HT1080 (cell line): ENCODE measurements around the gene RAF1. TPM values are rescaled to one million over a fixed set of nuclear protein-coding genes. Genes with fewer than 3 reads are reported as not detected.

Experiments
- DNase-seq: peaks from one replicate; pipeline ENCODE4 v3.0.0-alpha.2; 2015; ENCODE audit warnings: low read depth
- total RNA-seq: library from RNA; depleted of rRNA; stranded (reverse); fragments of >200 nt; shearing (Covaris generic); gene quantifications from 2 replicates; pipeline ENCODE4 v1.2.3, GENCODE V29; 2014

The RAF1 gene
- total RNA-seq, 1 experiment from 2014 or later = 111 TPM

DNA sequence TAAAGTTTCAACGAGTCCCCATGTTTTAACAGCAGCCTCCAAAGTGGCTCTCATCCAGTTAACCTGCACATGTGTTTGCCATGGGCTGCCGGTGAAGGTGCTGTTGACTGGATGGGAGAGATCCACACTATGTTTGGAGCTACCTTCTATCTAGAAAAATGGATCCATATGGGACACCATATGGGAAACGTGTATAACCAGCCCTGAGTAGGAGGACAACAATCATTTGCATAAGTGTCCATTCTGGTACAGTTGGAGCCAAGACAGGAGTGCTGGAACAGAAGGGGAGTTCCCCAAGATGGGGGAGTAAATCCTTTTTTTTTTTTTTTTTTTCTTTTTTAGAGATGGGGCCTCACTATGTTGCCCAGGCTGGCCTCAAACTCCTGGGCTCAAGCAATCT, 70.4 kb downstream of the RAF1 start:
- no peak for DNase-seq

DNA sequence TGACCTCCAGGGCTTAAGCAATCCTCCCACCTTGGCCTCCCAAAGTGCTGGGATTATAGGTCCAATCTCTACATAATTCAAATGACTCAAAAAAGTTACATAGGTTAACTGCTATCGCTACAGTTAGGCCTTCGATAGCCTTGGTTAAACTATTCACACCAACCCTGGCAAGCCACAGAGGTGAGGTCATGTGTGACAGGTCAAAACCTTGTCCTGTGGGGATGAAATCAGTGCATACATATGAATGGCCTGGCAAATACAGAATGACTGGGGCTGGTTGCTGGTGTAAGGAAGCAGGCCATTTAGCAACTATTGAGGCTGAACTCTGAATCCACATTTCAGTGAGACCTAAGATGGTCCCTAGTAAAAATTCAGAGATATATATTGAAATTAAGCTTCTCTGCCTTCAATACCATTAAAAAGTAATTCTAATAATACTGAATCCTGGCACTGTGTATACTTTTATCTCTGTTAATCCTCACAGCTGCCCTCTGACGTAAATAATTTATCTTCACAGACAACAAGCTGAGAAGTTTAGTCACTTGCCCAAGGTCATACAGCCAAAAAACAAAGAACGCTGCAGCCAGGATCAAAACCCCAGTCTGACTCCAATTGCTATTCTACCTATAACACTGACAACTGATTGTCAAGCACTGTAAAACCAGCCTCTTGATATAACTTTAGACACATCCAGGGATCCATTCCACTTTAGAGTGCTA, 71.8 kb downstream of the RAF1 start:
- no peak for DNase-seq

GRCh38 chr3:12591456-12591855, 72.5 kb downstream of the RAF1 start:
- DNase-seq = no peak

DNA sequence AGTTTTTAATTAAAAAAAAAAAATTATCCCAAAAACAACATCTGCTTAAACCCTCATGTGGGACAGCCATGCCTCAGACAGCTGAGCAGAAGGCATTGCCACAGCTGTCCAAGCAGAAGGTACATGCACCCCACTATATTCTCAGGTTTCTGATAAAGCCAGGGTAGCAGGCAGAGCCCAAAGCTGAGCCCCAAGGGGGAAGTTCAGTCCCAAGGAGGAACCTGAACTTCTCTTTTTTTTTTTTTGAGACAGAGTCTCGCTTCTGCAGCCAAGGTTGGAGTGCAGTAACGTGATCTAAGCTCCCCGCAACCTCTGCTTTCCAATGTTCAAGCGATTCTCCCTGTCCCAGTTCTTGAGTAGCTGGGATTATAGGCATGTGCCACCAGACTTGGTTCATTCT, 73.8 kb downstream of the RAF1 start:
- DNase-seq = no peak

GRCh38 chr3:12588039-12589009, 75.6 kb downstream of the RAF1 start:
- DNase-seq = peak; percentile 41

DNA sequence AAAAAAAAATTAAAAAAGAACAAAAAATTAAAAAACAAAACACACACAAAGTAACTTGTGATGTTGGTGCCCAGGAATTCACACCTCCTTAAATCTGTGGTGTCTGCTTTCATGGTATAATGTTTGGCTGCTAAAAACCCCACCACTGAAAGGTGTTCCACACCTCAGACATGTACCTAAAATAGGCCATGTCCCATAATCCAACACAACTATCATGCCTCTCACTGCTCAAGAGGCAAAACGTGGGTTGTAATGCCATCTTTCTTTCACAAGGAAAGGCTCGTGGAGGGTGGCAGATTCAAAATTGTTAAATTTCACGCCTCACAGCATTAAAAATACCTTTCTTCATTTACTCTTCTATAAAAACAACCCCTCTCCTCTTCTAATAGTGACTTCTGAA, 77.5 kb downstream of the RAF1 start:
- DNase-seq = no peak

DNA sequence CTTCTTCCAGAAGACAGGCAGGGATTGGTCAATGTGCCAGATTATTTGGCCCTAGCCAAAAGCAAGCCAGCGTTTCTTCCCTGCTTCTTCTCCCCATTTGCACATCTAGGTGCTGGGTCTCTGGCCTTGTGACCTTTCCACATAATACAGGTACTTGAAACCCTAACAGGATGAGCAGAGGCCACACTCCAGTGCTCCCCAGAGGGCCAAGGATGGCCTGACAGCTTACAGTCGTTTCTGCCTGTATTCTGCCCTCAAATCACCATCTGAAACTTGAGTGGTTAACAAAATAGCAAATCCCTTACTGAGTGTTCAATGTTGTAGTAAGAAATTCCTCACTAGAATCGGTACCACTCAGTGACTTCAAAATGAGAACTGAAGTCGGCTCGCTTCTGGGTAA, 77.9 kb downstream of the RAF1 start:
- no peak for DNase-seq

GRCh38 chr3:12585181-12585580, 78.7 kb downstream of the RAF1 start:
- DNase-seq = no peak

- DNase-seq = no peak
Observed at GRCh38 chr3:12584083-12584482, 79.8 kb downstream of the RAF1 start.

- DNase-seq = no peak
Observed at GRCh38 chr3:12583280-12583679, 80.6 kb downstream of the RAF1 start.

- DNase-seq = no peak
Observed at GRCh38 chr3:12582730-12583129, 81.2 kb downstream of the RAF1 start.

DNA sequence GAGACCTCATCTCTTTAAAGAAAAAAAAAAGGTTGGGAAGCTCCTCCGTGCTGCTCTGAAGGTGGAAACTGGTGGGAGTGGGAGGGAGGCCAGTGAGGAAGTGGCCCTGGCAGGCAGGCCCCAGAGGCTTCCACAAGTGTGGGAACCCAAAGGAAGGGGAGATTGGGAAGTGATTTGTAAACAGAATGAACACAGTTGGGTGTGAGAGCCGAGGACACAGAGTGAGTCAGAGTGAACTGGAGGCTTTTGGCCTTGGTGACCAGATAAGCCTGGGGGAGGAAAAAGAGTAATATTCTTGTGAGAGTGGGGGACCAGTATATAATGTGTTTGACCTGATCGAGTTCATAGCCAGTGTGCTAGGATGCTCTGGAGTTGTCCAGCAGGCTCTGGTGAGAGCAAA, 84.0 kb downstream of the RAF1 start:
- peak; percentile 48 for DNase-seq

DNA sequence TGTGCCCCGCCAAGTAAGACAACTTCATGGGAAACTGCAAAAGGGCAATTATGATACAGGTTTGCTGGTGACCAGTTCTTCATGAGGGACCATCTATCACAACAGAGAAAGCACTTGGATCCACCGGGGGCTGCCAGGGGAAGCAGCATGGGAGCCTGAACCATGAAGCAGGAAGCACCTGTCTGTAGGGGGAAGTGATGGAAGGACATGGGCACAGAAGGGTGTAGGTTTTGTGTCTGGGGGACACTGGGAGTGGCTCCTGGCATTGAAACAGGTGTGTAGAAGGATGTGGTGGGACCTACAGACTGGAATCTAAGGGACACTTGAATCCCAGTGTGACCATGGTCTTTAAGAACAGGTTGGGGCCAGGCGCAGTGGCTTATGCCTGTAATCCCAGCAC, 84.5 kb downstream of the RAF1 start:
- no peak for DNase-seq

- no peak for DNase-seq
Observed at GRCh38 chr3:12578742-12579141, 85.2 kb downstream of the RAF1 start.

DNA sequence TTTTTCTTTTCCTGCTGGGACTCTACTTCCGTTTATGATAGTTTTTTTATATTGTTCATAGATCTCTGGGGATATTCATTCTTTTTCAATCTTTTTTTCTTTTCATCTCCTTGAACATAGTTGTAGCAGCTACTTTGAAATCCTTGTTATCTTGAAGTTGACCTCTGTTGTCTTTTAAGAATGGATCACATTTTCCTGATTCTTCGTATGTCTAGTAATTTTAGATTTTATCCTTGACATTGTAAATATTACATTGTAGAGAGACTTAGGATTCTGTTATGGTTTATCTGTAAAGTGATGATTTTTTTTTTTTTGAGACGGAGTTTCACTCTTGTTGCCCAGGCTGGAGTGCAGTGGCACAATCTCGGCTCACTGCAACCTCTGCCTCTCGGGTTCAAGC, 86.5 kb downstream of the RAF1 start:
- DNase-seq = no peak

DNA sequence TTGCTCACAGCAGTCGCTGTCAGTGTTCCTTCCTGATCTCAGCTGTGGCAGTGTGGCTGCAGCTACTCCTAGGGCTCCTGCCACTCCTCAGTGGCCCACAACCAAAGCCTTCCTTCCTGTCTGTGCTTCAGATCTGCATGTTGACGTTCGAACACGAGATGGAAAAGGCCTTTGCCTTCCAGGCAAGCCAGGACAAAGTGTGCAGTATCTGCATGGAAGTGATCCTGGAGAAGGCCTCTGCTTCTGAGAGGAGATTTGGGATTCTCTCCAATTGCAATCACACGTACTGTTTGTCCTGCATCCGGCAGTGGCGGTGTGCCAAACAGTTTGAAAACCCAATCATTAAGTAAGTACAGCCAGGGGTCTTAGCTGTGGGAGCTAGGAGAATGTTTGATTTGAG, 89.3 kb downstream of the RAF1 start:
- no peak for DNase-seq

- no peak for DNase-seq
Observed at GRCh38 chr3:12574131-12574530, 89.8 kb downstream of the RAF1 start.

GRCh38 chr3:12571986-12572385, 91.9 kb downstream of the RAF1 start:
- no peak for DNase-seq

DNA sequence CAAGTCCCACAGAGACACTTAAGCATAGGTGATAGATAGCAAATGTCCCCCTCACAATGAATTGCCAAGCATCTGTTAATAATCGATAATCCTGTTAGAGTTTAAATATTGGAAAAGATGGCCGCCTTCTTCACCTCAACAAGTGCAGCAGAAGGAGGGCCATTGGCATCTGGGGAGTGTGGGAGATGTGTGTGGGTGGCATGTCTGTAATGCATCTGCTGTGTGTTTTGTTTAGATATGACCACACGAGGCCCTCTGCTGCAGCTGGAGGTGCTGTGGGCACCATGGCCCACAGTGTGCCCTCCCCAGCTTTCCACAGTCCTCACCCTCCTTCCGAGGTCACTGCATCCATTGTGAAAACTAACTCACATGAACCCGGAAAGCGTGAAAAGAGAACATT, 94.1 kb downstream of the RAF1 start:
- DNase-seq = no peak

GRCh38 chr3:12568747-12569146, 95.2 kb downstream of the RAF1 start:
- DNase-seq = no peak

DNA sequence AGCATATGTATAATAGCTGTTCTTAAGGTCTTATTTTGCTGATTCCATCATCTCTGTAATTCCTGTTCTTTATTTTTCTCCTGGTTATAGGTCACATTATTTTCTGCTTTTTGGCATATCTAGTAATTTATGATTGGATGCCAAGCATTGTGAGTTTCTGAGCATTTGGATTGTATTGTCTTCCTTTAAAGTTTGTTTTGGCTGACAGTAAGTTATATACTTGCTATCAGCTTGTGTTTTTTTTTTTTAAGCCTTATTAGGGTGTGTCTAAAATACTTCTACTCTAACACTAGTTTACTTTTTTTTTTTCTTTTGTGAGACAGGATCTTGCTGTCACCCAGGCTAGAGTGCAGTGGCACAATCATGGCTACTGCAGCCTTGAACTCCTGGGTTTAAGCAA, 96.9 kb downstream of the RAF1 start:
- no peak for DNase-seq

DNA sequence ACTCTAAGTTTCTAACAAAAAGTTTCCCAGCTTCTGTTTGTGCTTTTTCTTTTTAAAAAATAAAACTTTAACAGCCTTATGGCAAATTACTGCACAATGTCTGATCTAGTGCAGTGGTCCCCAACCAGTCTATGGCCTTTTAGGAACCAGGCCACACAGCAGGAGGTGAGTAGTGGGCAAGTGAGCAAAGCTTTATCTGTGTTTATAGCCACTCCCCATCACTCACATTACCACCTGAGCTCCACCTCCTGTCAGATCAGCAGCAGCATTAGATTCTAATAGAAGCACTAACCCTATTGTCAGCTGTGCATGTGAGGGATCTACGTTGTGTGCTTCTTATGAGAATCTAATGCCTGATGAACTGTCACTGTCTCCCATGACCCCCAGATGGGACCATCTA, 101.5 kb downstream of the RAF1 start:
- DNase-seq = no peak

DNA sequence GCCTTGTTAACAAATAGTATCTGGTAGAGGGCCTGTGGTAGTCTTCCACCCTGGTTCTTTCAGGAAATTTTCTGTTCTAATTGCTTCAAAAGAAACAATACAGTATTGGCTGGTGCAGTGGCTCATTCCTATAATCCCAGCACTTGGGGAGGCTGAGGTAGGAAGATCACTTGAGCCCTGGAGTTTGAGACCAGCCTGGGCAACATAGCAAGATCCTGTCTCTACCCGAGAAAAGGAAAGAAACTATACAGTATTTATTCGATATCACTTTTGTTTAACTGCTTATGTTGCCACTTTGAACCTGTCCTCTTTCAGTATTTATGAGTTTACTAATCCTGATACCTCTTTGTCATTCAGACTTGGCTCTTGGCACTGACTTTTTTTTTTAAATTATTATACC, 102.5 kb downstream of the RAF1 start:
- DNase-seq = no peak
